ELF-1 (cell line): ENCODE data around the gene GP1BB.

Experiments used
- DNase-seq: peaks from one replicate; pipeline ENCODE4 v3.0.0-alpha.2; 2016; ENCODE audit warnings: low read depth, low spot score

The GP1BB gene

GRCh38 chr22:19756288-19757128 lies 33.2 kb downstream of the GP1BB start:
- DNase-seq, result no peak

DNA sequence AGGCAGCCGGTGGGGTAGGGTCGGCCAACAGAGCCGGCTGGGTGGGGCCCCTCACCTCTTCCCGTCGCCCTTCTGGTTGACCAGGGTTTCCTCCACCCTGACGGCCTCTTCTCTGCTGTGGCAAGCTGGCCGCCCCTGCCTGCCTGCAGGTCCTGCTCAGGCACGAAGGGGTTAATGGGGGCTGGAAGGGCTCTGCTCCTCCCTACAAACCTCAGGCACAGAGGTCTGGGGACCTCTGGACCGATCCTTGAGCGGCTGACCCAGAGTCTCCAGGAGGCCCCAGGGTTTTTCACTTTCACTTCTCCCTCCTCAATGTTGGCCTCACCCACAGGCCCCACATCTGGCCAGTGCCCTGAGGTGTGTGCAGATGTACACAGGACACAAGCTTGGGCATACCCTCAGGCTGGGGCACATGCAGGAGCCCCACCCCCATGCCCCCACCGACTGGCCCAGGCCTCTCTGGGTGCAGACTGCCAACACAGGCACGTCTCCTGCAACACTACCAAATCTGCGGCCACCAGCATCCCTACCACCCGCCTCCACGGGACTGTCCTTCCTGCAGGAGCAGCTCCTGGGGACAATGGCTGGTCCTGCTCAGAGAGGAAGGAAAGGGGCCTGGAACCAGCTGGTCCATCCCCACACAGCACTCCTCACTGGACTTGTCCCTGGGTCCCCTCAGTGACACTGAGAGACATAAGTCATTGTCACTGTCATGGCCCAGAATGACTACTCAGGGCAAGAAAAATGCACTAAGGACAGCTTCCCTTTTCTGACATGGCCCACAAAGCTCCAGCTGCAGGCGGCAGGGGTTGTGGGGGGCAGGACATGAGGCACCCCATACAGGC lies 34.0 kb downstream of the GP1BB start:
- DNase-seq, result no peak

GRCh38 chr22:19757985-19758895 lies 34.9 kb downstream of the GP1BB start:
- no peak for DNase-seq

GRCh38 chr22:19758896-19759426 lies 35.6 kb downstream of the GP1BB start:
- no peak for DNase-seq

- no peak for DNase-seq
These were observed 36.2 kb downstream of the GP1BB start for GRCh38 chr22:19759427-19760057.

DNA sequence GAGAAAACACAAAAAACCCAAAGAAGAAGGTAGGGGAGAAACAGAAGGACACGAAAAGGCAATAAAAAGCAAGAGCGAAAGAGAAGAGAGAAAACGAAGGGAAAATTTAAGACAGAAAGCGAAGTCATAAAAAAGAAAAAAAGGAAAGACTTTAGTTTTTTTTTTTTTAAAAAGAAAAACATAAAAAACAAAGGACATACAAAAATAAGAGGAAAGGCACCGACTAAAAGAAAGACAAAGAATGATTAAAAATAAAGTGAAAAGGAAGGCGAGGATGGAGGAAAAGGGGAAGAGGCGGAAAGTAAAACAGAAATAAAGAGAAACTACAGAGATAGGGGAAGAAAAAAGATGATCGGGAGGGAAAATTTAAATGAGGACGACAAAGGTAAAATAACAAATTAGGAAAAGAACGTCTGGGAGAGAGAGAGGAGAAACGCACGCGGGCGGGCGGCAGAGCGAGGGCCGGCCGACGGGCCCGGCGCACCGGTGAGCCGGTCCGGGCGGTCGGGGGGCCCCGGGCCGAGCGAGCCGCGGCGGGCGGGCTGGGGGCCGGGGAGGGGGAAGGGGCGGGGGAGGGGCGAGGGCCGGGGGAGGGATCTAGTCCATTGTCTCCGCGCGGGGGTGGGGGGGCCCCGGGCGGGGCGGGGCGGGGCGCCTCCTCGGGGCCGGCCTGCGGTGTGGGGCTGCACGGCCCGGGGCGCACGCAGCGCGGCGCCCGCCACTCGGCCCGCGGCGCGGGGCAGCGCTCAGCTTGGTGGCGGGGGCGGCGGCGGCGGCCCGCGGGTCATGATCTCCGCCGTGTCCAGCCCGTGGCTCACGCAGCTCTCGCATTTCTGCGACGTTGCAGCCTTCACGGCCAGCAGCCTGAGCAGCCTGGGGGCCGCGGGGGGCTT lies 37.0 kb downstream of the GP1BB start, which contains the start of gene TBX1:
Gene TBX1, plus strand, starts transcription at position 721 of the 893 bp plus-strand sequence. Its CDS starts 66 bp downstream, at position 787.
- no peak for DNase-seq

- no peak for DNase-seq
These were observed 37.8 kb downstream of the GP1BB start for GRCh38 chr22:19760951-19761724.

- peak; percentile 77 for DNase-seq
These were observed 38.6 kb downstream of the GP1BB start for GRCh38 chr22:19761725-19762567.

- no peak for DNase-seq
These were observed 39.5 kb downstream of the GP1BB start for GRCh38 chr22:19762568-19763457.

GRCh38 chr22:19763458-19764298 lies 40.3 kb downstream of the GP1BB start:
- DNase-seq, result no peak

GRCh38 chr22:19764299-19764593 lies 40.9 kb downstream of the GP1BB start:
- DNase-seq, result no peak

GRCh38 chr22:19764636-19765476 lies 41.5 kb downstream of the GP1BB start:
- DNase-seq, result no peak

- DNase-seq, result no peak
These were observed 42.3 kb downstream of the GP1BB start for GRCh38 chr22:19765477-19766239.

DNA sequence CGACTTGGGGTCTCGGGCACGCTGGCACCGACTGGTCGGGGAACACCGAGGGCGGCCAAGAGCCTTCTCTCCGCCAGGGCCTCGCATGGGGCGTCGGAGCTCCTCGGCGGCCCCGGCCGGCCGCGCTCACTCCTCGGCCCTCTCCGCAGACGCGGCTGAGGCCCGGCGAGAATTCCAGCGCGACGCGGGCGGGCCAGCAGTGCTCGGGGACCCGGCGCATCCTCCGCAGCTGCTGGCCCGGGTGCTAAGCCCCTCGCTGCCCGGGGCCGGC lies 42.8 kb downstream of the GP1BB start:
- DNase-seq, result no peak
